Subcutaneous abdominal adipose tissue (tissue), 5 donors: ENCODE data around the gene RANBP17.

Experiments used
- H3K27ac ChIP-seq: one replicate; pipeline ENCODE4 v1.7.0; 2013; ENCODE audit warnings: low read depth, mild to moderate bottlenecking, inconsistent platforms, low read length, moderate library complexity
- H3K27me3 ChIP-seq, 5 donors: one replicate each; pipeline ENCODE4 v1.7.0; 2013; ENCODE audit warnings: low read length in 5 of 5, inconsistent platforms in 1 of 5; ENCODE audit not compliant: control insufficient read depth in 5 of 5, insufficient read depth in 4 of 5
- H3K36me3 ChIP-seq, 5 donors: one replicate each; pipeline ENCODE4 v1.7.0; 2013; ENCODE audit warnings: low read length in 5 of 5; ENCODE audit not compliant: control insufficient read depth in 5 of 5, insufficient read depth in 5 of 5
- H3K4me1 ChIP-seq, 5 donors: one replicate each; pipeline ENCODE4 v1.7.0; 2013; ENCODE audit warnings: low read length in 5 of 5, mild to moderate bottlenecking in 3 of 5, moderate library complexity in 1 of 5; ENCODE audit not compliant: control insufficient read depth in 5 of 5, insufficient read depth in 5 of 5
- H3K4me3 ChIP-seq, 5 donors: one replicate each; pipeline ENCODE4 v1.7.0; 2013; ENCODE audit warnings: low read length in 5 of 5, low read depth in 1 of 5
- H3K9ac ChIP-seq, 5 donors: one replicate each; pipeline ENCODE4 v1.7.0; 2013; ENCODE audit warnings: low read length in 5 of 5, mild to moderate bottlenecking in 4 of 5, moderate library complexity in 3 of 5
- H3K9me3 ChIP-seq, 5 donors: one replicate each; pipeline ENCODE4 v1.7.0; 2013; ENCODE audit warnings: low read length in 5 of 5; ENCODE audit not compliant: control insufficient read depth in 5 of 5
- donor health status: healthy.
- donor health status: healthy.
- donor health status: healthy.
- donor health status: healthy.
- donor health status: healthy.

The RANBP17 gene

GRCh38 chr5:171323007-171323406 is 461.2 kb downstream of the RANBP17 start:
- Histone ChIP-seq H3K4me1 (peaks cover 0 to 7% (median 4%) of the 10 kb centered on the region in 5 donors), H3K4me3 (no peak overlapping the region), H3K27me3 (peaks cover 18 to 40% (median 26%) of the 10 kb centered on the region in 5 donors), H3K9me3 (no peaks in the 10 kb centered on the region), H3K9ac (no peak overlapping the region), H3K27ac (no peak overlapping the region), H3K36me3 (no peaks in the 10 kb centered on the region)

- H3K4me3 ChIP-seq: no peak overlapping the region
- H3K27ac ChIP-seq: no peak overlapping the region
- no peaks in the 10 kb centered on the region for H3K36me3 ChIP-seq
- peaks cover 0 to 7% (median 4%) of the 10 kb centered on the region in 5 donors for H3K4me1 ChIP-seq
- H3K9me3 ChIP-seq: no peaks in the 10 kb centered on the region
- no peak overlapping the region for H3K9ac ChIP-seq
- peaks cover 18 to 35% (median 26%) of the 10 kb centered on the region in 5 donors for H3K27me3 ChIP-seq
Observed at GRCh38 chr5:171323806-171324632, 462.2 kb downstream of the RANBP17 start.

DNA sequence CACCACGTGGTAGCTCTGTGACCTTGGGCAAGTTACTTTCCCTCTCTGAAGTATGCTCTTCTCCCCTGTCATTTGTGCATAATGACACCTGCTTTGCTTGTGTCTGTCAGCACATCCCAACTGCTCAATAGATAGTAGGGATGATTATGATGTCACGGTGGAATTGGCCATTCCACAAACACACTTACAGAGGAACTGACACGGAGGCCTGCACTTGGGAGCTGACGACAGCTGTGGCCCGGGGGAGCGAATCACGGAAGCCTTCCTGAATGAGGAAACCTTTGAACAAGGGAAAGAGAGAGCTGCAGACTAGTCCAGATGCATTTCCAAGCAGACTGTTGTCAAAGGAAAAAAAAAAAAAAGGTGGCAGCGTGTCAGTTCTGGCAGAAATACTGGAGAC is 468.2 kb downstream of the RANBP17 start:
- Histone ChIP-seq H3K9ac (no peak overlapping the region), H3K36me3 (no peaks in the 10 kb centered on the region), H3K9me3 (no peaks in the 10 kb centered on the region), H3K4me3 (no peak overlapping the region), H3K27ac (no peak overlapping the region), H3K27me3 (peaks cover 7 to 27% (median 13%) of the 10 kb centered on the region in 5 donors), H3K4me1 (peaks cover 0 to 7% (median 0%) of the 10 kb centered on the region in 5 donors)

GRCh38 chr5:171335616-171336015 is 473.8 kb downstream of the RANBP17 start:
- no peak overlapping the region for H3K4me3 ChIP-seq
- H3K9me3 ChIP-seq: no peaks in the 10 kb centered on the region
- H3K27ac ChIP-seq: no peak overlapping the region
- H3K36me3 ChIP-seq: no peaks in the 10 kb centered on the region
- H3K27me3 ChIP-seq: peaks cover 6 to 30% (median 11%) of the 10 kb centered on the region in 5 donors
- no peak overlapping the region for H3K9ac ChIP-seq
- peaks cover 0 to 10% (median 9%) of the 10 kb centered on the region in 5 donors for H3K4me1 ChIP-seq

- Histone ChIP-seq H3K4me1 (peaks cover 0 to 10% (median 9%) of the 10 kb centered on the region in 5 donors), H3K9ac (peak overlapping the region in 1 of 5 donors; percentile 0), H3K27me3 (peaks cover 5 to 26% (median 11%) of the 10 kb centered on the region in 5 donors), H3K4me3 (peak overlapping the region; percentile 43 to 74 (median 67)), H3K36me3 (no peaks in the 10 kb centered on the region), H3K9me3 (no peaks in the 10 kb centered on the region), H3K27ac (no peak overlapping the region)
Observed at GRCh38 chr5:171336521-171337209, 474.8 kb downstream of the RANBP17 start.

DNA sequence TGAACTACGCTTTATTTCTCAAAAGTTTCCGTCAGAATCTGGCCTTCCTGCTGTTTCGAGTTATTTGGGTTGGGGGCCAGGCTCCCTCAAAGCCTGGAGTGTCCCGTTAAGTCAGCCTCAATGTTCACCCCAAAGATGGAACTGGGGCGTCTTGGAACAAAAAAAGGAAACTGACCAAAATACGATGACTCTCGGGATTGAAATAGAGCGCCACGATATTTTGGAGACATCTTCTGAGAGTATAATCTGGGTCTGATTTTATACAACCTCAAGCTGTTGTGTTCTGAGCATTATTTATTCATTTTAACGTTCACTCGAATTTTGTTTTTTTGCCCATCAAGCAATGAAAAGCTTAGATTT is 475.4 kb downstream of the RANBP17 start:
- Histone ChIP-seq H3K27me3 (peaks cover 0 to 22% (median 10%) of the 10 kb centered on the region in 5 donors), H3K9me3 (no peaks in the 10 kb centered on the region), H3K36me3 (no peaks in the 10 kb centered on the region), H3K4me1 (peaks cover 0 to 10% (median 9%) of the 10 kb centered on the region in 5 donors), H3K9ac (peak overlapping the region in 1 of 5 donors; percentile 0), H3K4me3 (peak overlapping the region; percentile 43 to 74 (median 67)), H3K27ac (no peak overlapping the region)

DNA sequence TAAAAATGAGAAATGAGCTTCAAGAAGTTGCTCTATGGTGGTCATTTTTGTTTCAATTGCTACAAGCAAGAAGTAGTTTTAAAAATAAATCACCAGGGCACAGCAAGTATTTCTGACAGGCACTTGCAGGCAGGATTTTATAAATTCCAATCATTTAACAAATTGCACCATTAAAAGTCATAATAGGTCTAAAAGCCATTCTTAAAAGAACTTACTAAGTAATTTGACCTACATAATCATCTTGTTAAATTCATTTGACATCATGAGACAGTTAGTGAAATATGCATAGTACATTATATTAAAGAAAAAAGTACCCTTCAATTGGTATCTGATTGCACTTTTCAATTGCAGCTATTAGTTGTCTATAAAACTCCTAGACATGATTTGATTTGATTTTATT is 478.2 kb downstream of the RANBP17 start:
- H3K27me3 ChIP-seq: peaks cover 0 to 17% (median 10%) of the 10 kb centered on the region in 5 donors
- H3K36me3 ChIP-seq: no peaks in the 10 kb centered on the region
- H3K9ac ChIP-seq: no peak overlapping the region
- H3K27ac ChIP-seq: no peak overlapping the region
- no peak overlapping the region for H3K4me3 ChIP-seq
- H3K9me3 ChIP-seq: no peaks in the 10 kb centered on the region
- peaks cover 0 to 10% (median 9%) of the 10 kb centered on the region in 5 donors for H3K4me1 ChIP-seq

GRCh38 chr5:171340491-171340890 is 478.7 kb downstream of the RANBP17 start:
- no peak overlapping the region for H3K9ac ChIP-seq
- no peak overlapping the region for H3K27ac ChIP-seq
- no peaks in the 10 kb centered on the region for H3K36me3 ChIP-seq
- no peak overlapping the region for H3K4me3 ChIP-seq
- H3K9me3 ChIP-seq: no peaks in the 10 kb centered on the region
- H3K4me1 ChIP-seq: peaks cover 0 to 10% (median 9%) of the 10 kb centered on the region in 5 donors
- H3K27me3 ChIP-seq: peaks cover 0 to 14% (median 9%) of the 10 kb centered on the region in 5 donors

- H3K27ac ChIP-seq: no peak overlapping the region
- H3K36me3 ChIP-seq: no peaks in the 10 kb centered on the region
- H3K4me3 ChIP-seq: no peak overlapping the region
- H3K9me3 ChIP-seq: no peaks in the 10 kb centered on the region
- H3K27me3 ChIP-seq: peaks cover 0 to 6% (median under 1%) of the 10 kb centered on the region in 5 donors
- H3K4me1 ChIP-seq: no peaks in the 10 kb centered on the region
- no peak overlapping the region for H3K9ac ChIP-seq
Observed at GRCh38 chr5:171342362-171343111, 480.7 kb downstream of the RANBP17 start.
